Spleen (tissue), 7 donors: ENCODE data around the gene TAOK1.

Source experiments
- POLR2A ChIP-seq, 3 donors: fragments of 450-650 bp; IDR thresholded peaks; one replicate each; pipeline ENCODE4 v1.5.1; 2017; ENCODE audit warnings: antibody characterized with exemption in 3 of 3, mild to moderate bottlenecking in 1 of 3
- TF ChIP-seq, protein P1 (sequence below), 11 experiments: fragments of 200-600 bp in 7 of 11; fragments of 450-650 bp in 4 of 11; sonication (generic) in 4 of 11; IDR thresholded peaks in 8 of 11; conservative IDR thresholded peaks in 3 of 11; 1 replicate in 7 of 11; 2 replicates in 4 of 11; pipeline versions ENCODE4 v1.4.0 to v1.8.0; 2016 to 2021; ENCODE audit warnings: antibody characterized with exemption in 11 of 11, inconsistent platforms in 4 of 11, mild to moderate bottlenecking in 1 of 11
- donor health status: DM: no; HTN: no; CAD: no; lungs with moderate emphysema.
- donor health status: DM: no; HTN: no; CAD: no.
- donor health status: DM: no; HTN: no; CAD: no.

GRCh38 chr17:29573871-29574731 lies 183.9 kb downstream of the TAOK1 start:
- TF ChIP-seq, protein P1, sequence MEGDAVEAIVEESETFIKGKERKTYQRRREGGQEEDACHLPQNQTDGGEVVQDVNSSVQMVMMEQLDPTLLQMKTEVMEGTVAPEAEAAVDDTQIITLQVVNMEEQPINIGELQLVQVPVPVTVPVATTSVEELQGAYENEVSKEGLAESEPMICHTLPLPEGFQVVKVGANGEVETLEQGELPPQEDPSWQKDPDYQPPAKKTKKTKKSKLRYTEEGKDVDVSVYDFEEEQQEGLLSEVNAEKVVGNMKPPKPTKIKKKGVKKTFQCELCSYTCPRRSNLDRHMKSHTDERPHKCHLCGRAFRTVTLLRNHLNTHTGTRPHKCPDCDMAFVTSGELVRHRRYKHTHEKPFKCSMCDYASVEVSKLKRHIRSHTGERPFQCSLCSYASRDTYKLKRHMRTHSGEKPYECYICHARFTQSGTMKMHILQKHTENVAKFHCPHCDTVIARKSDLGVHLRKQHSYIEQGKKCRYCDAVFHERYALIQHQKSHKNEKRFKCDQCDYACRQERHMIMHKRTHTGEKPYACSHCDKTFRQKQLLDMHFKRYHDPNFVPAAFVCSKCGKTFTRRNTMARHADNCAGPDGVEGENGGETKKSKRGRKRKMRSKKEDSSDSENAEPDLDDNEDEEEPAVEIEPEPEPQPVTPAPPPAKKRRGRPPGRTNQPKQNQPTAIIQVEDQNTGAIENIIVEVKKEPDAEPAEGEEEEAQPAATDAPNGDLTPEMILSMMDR (IDR thresholded peaks at IDR 0.05 in 8 of 11, conservative IDR thresholded peaks at IDR 0.05 in 3 of 11), result no peak
- no peak for TF ChIP-seq POLR2A (IDR thresholded peaks at IDR 0.05)
